HepG2 (cell line): Measurements from ENCODE around the gene KCNJ5.

Experiments
- MEIS1 ChIP-seq: sonication (generic); formaldehyde crosslinking; IDR thresholded peaks from 2 replicates; pipeline ENCODE4 v1.9.0; 2021; ENCODE audit warnings: mild to moderate bottlenecking, missing genetic modification reagents, moderate library complexity, borderline replicate concordance
- ZMYM2 ChIP-seq: sonication (generic); formaldehyde crosslinking; IDR thresholded peaks from 2 replicates; pipeline ENCODE4 v1.8.0; 2022; ENCODE audit warnings: mild to moderate bottlenecking, missing genetic modification reagents

DNA sequence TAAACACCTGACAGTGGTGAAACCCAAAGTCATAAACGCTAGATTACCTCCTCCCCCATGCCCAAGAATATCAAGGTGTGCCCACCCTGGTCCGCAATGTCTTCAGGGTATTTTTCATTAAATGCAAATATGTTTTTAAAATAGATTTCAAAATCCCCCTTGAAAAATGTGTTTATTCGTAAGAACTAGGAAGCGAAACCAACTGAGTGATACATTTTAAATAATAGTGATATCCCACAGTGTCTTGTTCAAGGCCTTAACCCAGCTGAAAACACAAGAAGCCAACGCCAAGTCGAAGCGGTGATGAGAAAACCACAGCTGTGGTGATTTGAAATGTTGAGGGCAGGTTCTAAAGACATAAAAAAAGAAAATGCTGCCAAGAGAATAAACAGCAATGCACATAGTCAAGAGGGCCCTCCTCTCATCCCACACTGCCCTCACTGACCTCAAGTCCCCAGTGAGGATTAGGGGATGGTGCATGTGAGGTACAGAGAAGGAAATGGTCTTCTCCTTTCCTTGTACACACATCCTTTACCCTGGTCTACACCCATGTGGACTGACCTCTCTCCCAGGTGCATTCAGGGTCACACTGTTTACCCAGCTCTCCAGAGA is 49.6 kb upstream of the KCNJ5 start:
- no peak for TF ChIP-seq ZMYM2 (CRISPR knock-in tag)
- TF ChIP-seq MEIS1 (CRISPR knock-in tag), result no peak
